GM18517 (cell line): ENCODE results near the gene CPTP.

Experiments used
- ATAC-seq: cut with Tn5 transposase; IDR thresholded peaks from one replicate; pipeline ENCODE4 v1.9.1; 2021; ENCODE audit warnings: mild to moderate bottlenecking, moderate library complexity; ENCODE audit not compliant: unreplicated experiment

Gene CPTP

GRCh38 chr1:1317420-1317819, 7.2 kb upstream of the CPTP start:
- no peak for ATAC-seq

- ATAC-seq = no peak
Measured at GRCh38 chr1:1318131-1318652, 6.4 kb upstream of the CPTP start.

- ATAC-seq = no peak
Measured at GRCh38 chr1:1318777-1319645, 5.6 kb upstream of the CPTP start.

GRCh38 chr1:1319646-1319941, 5.0 kb upstream of the CPTP start:
- no peak for ATAC-seq

GRCh38 chr1:1320666-1321448, 3.7 kb upstream of the CPTP start:
- ATAC-seq = no peak

- ATAC-seq = no peak
Measured at GRCh38 chr1:1321477-1321876, 3.1 kb upstream of the CPTP start.

GRCh38 chr1:1322418-1322817, 2.2 kb upstream of the CPTP start:
- no peak for ATAC-seq

GRCh38 chr1:1322952-1323351, 1.6 kb upstream of the CPTP start:
- no peak for ATAC-seq

- peak; percentile 38 for ATAC-seq
Measured at GRCh38 chr1:1324084-1324523, 498 bp upstream of the CPTP start.

GRCh38 chr1:1325288-1326074, 879 bp downstream of the CPTP start:
- no peak for ATAC-seq

GRCh38 chr1:1326075-1326605, 1.5 kb downstream of the CPTP start:
- no peak for ATAC-seq

- ATAC-seq = no peak
Measured at GRCh38 chr1:1327291-1327690, 2.7 kb downstream of the CPTP start.

GRCh38 chr1:1328254-1328653, 3.7 kb downstream of the CPTP start:
- no peak for ATAC-seq

GRCh38 chr1:1329304-1330210, 5.0 kb downstream of the CPTP start:
- no peak for ATAC-seq

GRCh38 chr1:1330366-1331067, 5.9 kb downstream of the CPTP start:
- ATAC-seq = no peak

- ATAC-seq = no peak
Measured at GRCh38 chr1:1331068-1331965, 6.7 kb downstream of the CPTP start, which contains the start of gene TAS1R3. TAS1R3 (plus strand) TSS chr1:1331280; CDS start chr1:1331346, 66 bp downstream.

GRCh38 chr1:1332031-1332755, 7.6 kb downstream of the CPTP start:
- ATAC-seq = no peak
